ENCODE data around the gene MTR. TPM values are rescaled to one million over a fixed set of nuclear protein-coding genes. Genes with fewer than 3 reads are reported as not detected.

Gene MTR
- total RNA-seq, 4 donors from 2014 or later = 26.1 to 41.6 (median 32.8) TPM

DNA sequence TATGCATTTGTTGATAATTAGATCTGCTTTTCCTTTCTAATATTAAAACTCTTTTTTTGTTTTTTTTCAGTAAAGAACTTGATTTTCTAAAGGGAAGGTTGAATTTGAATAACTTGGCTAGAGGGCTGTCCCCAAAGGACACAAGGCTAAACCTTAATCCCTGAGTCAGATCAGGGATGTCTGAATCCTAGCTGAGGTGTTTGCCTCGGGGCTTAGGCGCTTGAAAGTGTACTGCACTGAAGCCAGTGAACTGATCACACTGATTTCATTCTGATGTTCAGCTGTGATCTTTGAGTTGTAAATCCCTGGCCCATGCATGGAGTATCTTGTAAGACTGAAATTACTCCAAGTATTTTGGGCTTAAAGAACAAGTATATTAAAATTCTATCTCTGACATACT, 42.8 kb downstream of the MTR start:
- TF ChIP-seq, protein P1, sequence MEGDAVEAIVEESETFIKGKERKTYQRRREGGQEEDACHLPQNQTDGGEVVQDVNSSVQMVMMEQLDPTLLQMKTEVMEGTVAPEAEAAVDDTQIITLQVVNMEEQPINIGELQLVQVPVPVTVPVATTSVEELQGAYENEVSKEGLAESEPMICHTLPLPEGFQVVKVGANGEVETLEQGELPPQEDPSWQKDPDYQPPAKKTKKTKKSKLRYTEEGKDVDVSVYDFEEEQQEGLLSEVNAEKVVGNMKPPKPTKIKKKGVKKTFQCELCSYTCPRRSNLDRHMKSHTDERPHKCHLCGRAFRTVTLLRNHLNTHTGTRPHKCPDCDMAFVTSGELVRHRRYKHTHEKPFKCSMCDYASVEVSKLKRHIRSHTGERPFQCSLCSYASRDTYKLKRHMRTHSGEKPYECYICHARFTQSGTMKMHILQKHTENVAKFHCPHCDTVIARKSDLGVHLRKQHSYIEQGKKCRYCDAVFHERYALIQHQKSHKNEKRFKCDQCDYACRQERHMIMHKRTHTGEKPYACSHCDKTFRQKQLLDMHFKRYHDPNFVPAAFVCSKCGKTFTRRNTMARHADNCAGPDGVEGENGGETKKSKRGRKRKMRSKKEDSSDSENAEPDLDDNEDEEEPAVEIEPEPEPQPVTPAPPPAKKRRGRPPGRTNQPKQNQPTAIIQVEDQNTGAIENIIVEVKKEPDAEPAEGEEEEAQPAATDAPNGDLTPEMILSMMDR (IDR thresholded peaks at IDR 0.05; ENCODE audit: low read depth) = no peak

DNA sequence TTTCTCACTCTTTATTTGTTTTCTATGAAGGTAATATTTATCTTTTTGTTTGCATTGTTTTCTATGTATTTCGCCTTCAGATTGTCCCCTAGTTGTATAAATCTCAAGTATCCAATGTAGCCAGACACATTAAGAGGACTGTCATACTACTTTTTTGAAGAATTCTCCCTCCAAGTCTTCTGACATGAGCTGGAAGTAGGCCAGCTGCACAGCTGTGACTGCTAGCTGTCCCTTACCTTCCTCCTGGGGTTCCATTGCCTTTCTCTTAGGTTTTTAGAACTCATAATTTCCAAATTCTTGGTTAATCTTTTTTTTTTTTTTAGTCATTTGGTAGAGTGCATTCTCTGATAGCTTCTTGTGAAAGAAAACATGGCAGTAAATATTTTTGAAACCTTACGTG, 46.2 kb downstream of the MTR start:
- TF ChIP-seq, protein P1 (IDR thresholded peaks at IDR 0.05; ENCODE audit: low read depth) = no peak

DNA sequence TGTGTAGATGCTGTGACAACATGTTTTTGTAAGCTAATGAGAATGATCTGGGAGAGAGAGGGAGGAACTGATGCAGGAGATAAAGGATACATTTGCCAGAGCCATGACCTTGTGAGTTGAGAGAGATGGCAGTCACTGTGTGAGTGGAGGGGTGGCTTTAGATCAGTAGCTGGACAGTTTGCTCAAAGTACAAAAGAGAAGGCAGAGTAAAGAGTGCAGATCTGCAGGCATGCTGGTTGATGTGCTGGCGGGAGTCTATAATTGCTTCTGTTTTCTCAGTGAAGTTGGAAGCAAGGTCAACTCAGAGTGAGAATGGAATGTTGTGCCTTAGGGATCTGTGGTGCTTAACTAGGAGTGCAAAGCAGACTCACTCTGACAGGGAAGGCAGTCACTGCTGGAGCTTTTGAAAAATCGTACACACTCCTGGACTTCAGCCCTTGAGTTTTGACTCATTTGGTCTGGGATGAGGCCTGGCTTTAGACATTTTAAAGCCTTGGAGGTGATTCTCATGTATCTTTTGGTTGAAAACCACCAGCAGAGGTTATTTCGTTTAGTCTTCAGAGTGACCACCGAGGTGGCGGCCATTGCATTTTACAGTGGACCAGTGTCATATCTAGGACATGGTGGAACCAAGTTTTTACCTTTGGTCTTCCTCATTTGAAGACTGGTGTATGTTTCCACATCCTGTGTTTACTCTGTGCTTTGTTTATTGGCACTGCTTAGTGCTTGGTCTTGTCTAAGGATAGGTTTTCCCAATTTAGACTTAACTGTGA, 49.6 kb downstream of the MTR start:
- TF ChIP-seq, protein P1 (IDR thresholded peaks at IDR 0.05; ENCODE audit: low read depth) = no peak

DNA sequence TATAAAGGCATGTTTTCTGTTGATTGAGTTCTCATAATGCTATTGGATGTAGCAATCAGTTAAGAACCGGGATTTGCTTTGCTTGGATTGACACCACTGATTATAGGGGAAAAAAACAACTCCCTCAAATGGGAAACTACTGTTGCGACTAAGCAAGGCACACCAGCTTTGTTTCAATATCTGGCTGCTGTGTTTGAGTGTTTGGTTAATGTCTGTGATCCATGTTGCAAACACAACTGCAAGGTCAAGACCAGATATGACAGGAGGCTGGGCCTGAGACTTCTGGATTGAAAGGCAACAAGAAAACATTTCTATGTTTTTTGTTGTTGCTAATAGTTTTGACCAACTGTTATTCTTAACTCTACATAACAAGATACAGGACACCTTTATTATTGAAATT, 50.7 kb downstream of the MTR start:
- TF ChIP-seq, protein P1 (IDR thresholded peaks at IDR 0.05; ENCODE audit: low read depth) = no peak

DNA sequence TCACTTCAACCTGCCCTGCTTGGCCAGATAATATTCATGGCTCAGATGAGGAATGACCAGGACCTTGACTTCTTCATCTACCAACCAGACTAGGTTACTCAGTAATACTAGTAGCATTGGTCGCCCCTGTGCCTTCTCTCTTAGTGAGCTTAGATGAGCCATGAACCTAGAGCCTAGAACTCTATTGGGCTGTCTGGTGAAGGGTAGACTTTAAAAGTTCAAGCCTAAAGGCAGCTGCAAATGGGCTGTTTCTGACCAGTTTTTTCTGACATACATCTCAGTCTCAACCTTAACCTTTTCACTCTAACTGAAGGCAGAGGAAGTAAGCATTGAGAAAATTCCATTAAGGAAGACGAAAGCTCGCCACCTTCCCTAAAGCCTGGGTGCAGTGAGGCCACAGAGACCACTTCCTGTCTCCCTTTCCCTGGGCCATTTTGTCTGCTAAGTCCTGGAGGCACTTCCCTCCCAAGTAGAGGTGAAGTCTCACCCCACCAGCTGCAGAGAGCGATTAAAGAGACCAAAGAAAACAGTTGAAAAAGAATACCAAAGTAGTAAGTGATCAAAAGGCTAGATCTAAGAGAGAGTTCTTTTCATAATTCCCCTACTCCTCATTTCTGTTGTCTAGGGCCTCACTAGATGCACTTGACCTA, 53.3 kb downstream of the MTR start:
- TF ChIP-seq, protein P1 (IDR thresholded peaks at IDR 0.05; ENCODE audit: low read depth) = no peak

DNA sequence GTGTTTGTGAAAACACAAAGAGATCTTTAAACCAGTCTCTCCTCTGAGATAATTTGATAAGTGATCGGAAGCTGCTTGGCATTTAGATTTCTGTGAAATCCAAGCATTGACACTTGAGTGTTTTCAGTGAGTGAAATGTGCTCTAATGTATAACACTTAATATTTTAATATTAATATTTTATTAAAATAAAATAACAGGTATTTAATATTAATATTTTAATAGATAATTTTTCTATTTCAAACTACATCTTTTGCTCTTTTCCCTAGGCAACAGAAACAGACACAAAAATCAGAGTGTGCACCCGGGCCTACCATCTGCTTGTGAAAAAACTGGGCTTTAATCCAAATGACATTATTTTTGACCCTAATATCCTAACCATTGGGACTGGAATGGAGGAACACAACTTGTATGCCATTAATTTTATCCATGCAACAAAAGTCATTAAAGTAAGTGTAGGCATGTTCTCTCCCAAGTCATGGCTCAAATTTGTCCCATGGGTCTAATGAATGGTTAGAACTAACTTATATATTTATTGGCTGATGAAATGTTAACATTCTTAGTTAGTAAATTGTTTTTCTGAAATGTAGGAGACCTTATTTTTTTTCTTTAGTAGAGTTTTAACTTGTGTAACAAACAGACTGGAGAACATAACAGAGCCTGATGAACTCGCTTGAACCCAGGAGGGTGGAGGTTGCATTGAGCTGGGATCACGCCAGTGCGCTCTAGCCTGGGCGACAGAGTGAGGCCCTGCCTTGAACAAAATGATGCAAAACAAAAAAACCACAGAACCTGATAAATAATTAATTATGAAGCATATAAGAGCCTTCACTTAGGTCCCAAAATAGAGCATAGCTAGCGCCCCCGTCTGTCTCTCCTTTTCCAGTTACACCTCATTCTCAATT, 55.2 kb downstream of the MTR start:
- TF ChIP-seq, protein P1 (IDR thresholded peaks at IDR 0.05; ENCODE audit: low read depth) = no peak

DNA sequence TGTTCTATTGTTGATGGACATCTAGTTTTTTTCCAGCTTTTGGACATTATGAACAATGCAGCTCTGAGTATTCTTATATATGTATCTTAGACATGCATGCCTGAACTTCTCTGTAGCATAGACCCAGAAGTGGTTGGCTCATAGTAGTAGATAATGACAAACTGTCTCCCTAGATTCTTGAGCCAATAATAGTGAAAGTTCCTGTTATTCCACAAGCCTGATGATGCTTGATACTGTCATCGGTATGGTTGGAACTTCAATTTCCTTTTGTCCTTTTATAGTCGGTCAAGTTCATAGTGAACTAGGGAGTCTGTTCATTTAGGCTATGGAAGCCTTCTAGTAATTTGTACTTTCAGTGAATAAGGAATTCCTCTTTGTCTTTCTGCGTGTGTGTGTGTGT, 56.8 kb downstream of the MTR start:
- TF ChIP-seq, protein P1 (IDR thresholded peaks at IDR 0.05; ENCODE audit: low read depth) = no peak

Data from subcutaneous adipose tissue (tissue), 4 donors.